ENCODE measurements around the gene DLG2.

- TF ChIP-seq CTCF (IDR thresholded peaks at IDR 0.05; ENCODE audit: low read depth, low read length, missing input control) (no peak), JUND (IDR thresholded peaks at IDR 0.05) (no peak), YY1 (IDR thresholded peaks at IDR 0.05) (no peak), RAD21 (IDR thresholded peaks at IDR 0.05) (no peak), EGR1 (IDR thresholded peaks at IDR 0.05; ENCODE audit: low read depth in 2 of 2) (no peak), FOXA1 (IDR thresholded peaks at IDR 0.05) (no peak), REST (IDR thresholded peaks at IDR 0.05) (no peak), TAF1 (conservative IDR thresholded peaks at IDR 0.05) (no peak), MAX (IDR thresholded peaks at IDR 0.05) (no peak), ATF3 (IDR thresholded peaks at IDR 0.05) (no peak), SP1 (IDR thresholded peaks at IDR 0.05) (no peak), GABPA (IDR thresholded peaks at IDR 0.05 in 1 of 2, conservative IDR thresholded peaks at IDR 0.05 in 1 of 2) (no peak), RXRA (IDR thresholded peaks at IDR 0.05) (no peak)
Measured at GRCh38 chr11:84663731-84664130, 963.4 kb downstream of the DLG2 start.
